ENCODE results near the gene PRKD2. TPM values are rescaled to one million over a fixed set of nuclear protein-coding genes. Genes with fewer than 3 reads are reported as not detected.

PRKD2 gene
- total and polyA plus RNA-seq, 2 of the 8 experiments (the other 6 are each of a cell fraction or from before 2014, with no cell fraction given) = 24.4 to 63.8 TPM

- TF ChIP-seq MAX (IDR thresholded peaks at IDR 0.05) (no peak), CEBPB (IDR thresholded peaks at IDR 0.05; ENCODE audit: low read depth, low read length) (no peak), ZNF274 (IDR thresholded peaks at IDR 0.05; ENCODE audit: borderline replicate concordance, extremely low read depth, low read length) (no peak), BACH1 (IDR thresholded peaks at IDR 0.05; ENCODE audit: low read length) (no peak), POLR2A (IDR thresholded peaks at IDR 0.05; ENCODE audit: control extremely low read depth in 1 of 2, low read depth in 2 of 2, low read length in 2 of 2) (no peak), ASH2L (IDR thresholded peaks at IDR 0.05; ENCODE audit: low read length) (no peak), BRCA1 (IDR thresholded peaks at IDR 0.05; ENCODE audit: low read depth, low read length) (no peak)
Measured at GRCh38 chr19:46725036-46725820, 8.3 kb upstream of the PRKD2 start (continued).

Data from H1 (cell line).